Motor neuron (in vitro differentiated cells): ENCODE measurements around the gene PRKCE. TPM values are rescaled to one million over a fixed set of nuclear protein-coding genes. Genes with fewer than 3 reads are reported as not detected.

ENCODE experiments used
- ATAC-seq, 8 experiments: fragments of 200-7000 bp; cut with Tn5 transposase; replicated peaks in 6 of 8; 2 replicates each; pipeline ENCODE4 v1.8.0; 2021; ENCODE audit warnings: mild to moderate bottlenecking in 8 of 8, moderate library complexity in 8 of 8
- H3K27ac ChIP-seq, 2 donors: fragments of 250-450 bp; sonication (Bioruptor Pico); 2 replicates each; pipeline ENCODE4 v1.9.0; 2021; ENCODE audit warnings: antibody characterized with exemption in 2 of 2, mild to moderate bottlenecking in 2 of 2, moderate library complexity in 1 of 2
- H3K4me1 ChIP-seq, 2 donors: fragments of 250-450 bp; sonication (Bioruptor Pico); replicated peaks in 1 of 2; 2 replicates each; pipeline ENCODE4 v1.6.1; 2021; ENCODE audit warnings: antibody characterized with exemption in 2 of 2, mild to moderate bottlenecking in 2 of 2, moderate library complexity in 1 of 2
- H3K4me3 ChIP-seq, 5 donors: fragments of 250-450 bp; sonication (Bioruptor Pico); 2 replicates each; pipeline ENCODE4 v1.9.0; 2021; ENCODE audit warnings: antibody characterized with exemption in 5 of 5, mild to moderate bottlenecking in 5 of 5, moderate library complexity in 4 of 5
- WGBS, 10 experiments: fragments of 450-650 bp; shearing (Covaris generic); methylation state at CpG; one replicate each; pipeline ENCODE4 v1.0.0; 2022; 5-methylcytosine and 5-hydroxymethylcytosine counted together
- in situ Hi-C, 9 experiments: fragments of 400-800 bp; cut with MboI; loops; one replicate each; pipeline ENCODE4 v1.15.0; 2021; ENCODE audit warnings: low sequenced_read_pairs in 9 of 9, low pct_unique_long_range_greater_than_20kb in 2 of 9; ENCODE audit not compliant: unreplicated experiment in 9 of 9
- total RNA-seq, 8 experiments: library from RNA; unstranded; fragments of 300-600 nt; gene quantifications; 2 replicates each; pipeline versions ENCODE4 v1.2.3 to v1.2.4, GENCODE V29; 2022

The PRKCE gene
- total RNA-seq, 8 experiments from 2014 or later, result 7.3 to 23.0 (median 14.7) TPM

DNA sequence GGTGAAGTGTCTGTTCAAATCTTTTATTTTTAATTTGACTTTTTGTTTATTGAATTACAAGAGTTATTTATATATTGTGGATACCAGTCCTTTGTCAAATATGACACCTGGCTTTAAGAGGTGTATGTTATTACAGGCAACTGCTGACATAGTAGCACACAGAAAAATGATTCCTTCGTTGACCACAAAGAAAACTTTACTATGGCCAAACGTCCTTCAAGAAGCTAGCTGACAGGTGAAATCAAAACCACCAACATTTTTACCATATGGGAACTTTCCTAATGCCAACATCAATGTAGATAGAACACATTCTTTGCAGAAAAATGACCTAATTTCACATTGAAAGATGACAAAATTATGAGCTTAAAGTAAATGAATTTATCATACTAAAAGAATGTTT is 34.0 kb upstream of the PRKCE start:
- Histone ChIP-seq H3K4me3 (no peak overlapping the region), H3K4me1 (no peaks in the 10 kb centered on the region), H3K27ac (no peak overlapping the region)
- 33 to 80% (median 55%) methylated on average over 1 to 2 of the region's 2 CpGs; no CpG with 5 or more reads in 1 of the 10 experiments for WGBS, 10 experiments
- in situ Hi-C loops, result no loop called here
- no peak for ATAC-seq

DNA sequence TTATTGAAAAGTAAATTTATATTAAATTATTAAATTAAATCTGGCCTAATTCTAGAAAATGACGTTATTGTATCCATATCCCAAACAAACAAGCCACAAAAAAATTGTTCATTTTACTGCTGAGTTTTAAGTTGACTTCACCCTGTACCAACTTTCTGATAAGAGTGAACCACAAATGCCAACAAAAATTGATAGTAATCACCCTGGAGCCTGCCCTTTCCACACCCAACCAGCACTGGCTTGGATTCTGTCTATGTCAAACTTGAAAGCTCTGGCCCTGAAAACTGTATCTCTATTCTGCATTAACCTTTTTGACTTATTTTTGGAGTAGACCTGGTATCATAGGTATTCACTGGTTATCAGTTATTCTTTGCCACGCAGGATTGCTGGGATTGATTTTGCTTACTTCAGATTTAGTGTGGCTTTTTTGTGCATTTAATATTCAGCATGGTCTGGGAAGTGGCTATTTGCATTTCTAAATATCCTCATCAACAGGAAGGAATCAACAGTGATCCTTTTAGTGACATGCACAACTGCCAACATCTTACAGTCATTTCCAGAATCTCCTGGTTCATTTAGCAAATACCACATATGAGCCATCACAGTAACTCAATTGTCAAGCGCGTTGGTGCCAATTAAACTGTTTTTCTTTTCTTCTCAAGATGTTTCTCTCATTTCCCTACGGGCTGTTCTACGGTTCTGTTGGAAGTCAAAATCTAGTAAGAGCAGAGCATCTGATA is 29.0 kb upstream of the PRKCE start:
- Histone ChIP-seq H3K27ac (no peak overlapping the region), H3K4me3 (no peak overlapping the region), H3K4me1 (no peaks in the 10 kb centered on the region)
- ATAC-seq, result peak in 2 of 8 experiments; percentile 50 to 86
- in situ Hi-C loops, result no loop called here
- WGBS, 10 experiments, result 27 to 96% (median 88%) methylated on average over 3 to 6 of the region's 6 CpGs

DNA sequence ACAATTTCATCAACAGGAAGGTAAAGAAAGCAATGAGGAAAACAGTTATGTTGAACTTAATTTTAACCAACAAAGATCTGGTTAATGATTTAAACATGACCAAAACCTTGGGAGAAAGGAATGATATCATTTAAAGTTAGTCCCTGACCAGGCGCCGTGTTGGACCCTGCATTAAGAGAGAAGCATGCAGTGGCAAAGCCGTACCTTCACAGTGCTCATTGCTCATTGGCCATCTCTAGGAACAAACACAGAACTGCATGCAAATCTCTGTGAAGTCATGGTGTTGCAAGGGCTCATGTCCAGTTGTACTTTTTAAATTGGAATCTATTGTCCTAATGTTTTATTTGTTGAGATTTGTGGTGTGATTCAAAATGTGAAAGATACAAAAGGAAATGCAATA is 28.4 kb upstream of the PRKCE start:
- H3K27ac ChIP-seq, result no peak overlapping the region
- H3K4me1 ChIP-seq, result no peaks in the 10 kb centered on the region
- WGBS, 10 experiments, result 52 to 100% (median 75%) methylated on average over 1 to 3 of the region's 3 CpGs; no CpG with 5 or more reads in 2 of the 10 experiments
- H3K4me3 ChIP-seq, result no peak overlapping the region
- in situ Hi-C loops, result no loop called here
- ATAC-seq, result peak in 1 of 8 experiments; percentile 58

DNA sequence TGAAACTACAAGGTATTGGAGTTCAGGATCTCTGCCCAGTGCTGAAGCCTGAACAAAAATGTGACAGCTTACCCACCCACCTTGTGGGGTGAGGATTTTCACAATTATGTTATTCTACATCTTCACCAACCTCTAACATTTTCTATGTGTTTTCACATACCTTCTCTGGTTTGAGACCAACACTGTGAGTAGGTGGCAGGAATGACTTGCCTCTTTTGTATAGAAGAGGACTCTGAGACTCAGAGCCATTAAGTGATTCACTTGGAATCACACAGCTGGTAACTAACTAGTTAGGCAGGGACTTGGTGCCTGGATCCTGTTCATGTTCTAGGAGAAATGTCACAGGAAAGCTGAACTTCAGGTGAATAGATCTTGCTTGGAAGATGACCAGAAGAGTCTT is 25.7 kb upstream of the PRKCE start:
- ATAC-seq, result no peak
- Histone ChIP-seq H3K4me3 (no peak overlapping the region), H3K4me1 (no peaks in the 10 kb centered on the region), H3K27ac (no peak overlapping the region)
- in situ Hi-C loops, result loop anchor here in 4 of 9 experiments (25.0 kb wide), 3 partner anchors 161 to 1286 kb away; partner anchors contain the start of gene MCFD2 (in 1 of the 4)

DNA sequence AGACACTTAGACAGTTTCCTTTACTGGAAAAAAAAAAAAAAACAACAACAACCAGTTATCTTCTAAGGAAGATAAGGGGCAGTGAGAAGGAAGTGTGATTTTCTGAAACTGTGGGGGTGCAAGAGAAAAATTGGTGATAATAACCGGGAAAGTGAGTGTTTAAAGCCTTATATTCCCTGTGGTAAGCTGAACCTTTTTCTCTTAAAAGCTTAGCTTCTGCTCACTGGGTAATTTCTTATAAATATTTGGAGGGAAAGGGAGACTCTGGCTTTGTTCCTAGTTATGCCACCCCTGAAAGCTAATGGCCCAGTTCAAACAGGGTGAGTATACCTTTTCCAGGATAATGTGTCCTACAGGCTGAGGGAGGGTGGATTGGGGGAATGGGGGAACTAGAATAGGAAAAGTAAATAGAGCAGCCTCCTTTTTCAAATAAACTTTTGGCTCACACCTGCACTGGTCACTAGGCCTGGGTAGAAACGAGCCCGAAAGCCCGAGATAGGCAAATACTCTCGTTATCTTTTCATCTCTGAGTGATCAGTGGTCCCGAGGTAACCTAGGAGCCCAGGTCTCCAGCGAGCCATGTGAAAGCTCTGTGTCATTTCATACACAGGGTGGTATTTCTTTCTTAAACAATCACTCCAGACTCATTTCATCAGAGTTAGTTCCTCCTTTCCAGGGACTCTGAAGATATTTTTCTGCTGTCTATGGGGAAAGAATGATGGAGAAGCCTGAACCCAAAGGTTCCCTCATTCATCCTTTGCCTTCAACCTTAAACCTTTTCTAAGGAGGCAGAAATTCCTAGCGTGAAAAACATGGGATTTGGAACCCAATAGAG is 24.9 kb upstream of the PRKCE start:
- peak in 1 of 8 experiments; percentile 48 for ATAC-seq
- Histone ChIP-seq H3K27ac (no peak overlapping the region), H3K4me1 (no peaks in the 10 kb centered on the region), H3K4me3 (no peak overlapping the region)
- 73 to 85% (median 81%) methylated on average over 1 to 7 of the region's 8 CpGs for WGBS, 10 experiments
- in situ Hi-C loops, result loop anchor here in 4 of 9 experiments (25.0 kb wide), 3 partner anchors 161 to 1286 kb away; partner anchors contain the start of gene MCFD2 (in 1 of the 4)

DNA sequence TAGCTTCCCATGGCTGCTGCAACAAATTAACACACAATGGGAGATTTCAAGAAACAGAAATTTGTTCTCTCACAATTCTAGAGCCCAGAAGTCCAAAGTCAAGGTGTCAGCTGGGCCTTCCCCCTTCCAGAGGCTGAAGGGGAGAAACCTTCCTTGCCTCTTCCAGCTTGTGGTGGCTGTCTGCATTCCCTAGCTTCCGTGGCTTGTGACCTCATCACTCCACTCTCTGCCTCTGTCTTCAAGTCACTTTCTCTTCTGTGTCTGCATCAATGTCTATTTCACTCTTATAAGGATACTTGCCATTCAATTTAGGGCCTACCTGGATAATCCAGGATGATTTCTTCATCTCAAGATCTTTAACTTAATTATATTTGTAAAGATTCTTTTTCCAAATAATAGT is 23.6 kb upstream of the PRKCE start:
- 20 to 79% (median 56%) methylated on average over 1 of the region's 1 CpG; no CpG with 5 or more reads in 4 of the 10 experiments for WGBS, 10 experiments
- no peak for ATAC-seq
- Histone ChIP-seq H3K4me3 (no peak overlapping the region), H3K27ac (no peak overlapping the region), H3K4me1 (no peaks in the 10 kb centered on the region)
- in situ Hi-C loops, result loop anchor here in 4 of 9 experiments (25.0 kb wide), 3 partner anchors 159 to 1284 kb away; partner anchors contain the start of gene MCFD2 (in 1 of the 4)

DNA sequence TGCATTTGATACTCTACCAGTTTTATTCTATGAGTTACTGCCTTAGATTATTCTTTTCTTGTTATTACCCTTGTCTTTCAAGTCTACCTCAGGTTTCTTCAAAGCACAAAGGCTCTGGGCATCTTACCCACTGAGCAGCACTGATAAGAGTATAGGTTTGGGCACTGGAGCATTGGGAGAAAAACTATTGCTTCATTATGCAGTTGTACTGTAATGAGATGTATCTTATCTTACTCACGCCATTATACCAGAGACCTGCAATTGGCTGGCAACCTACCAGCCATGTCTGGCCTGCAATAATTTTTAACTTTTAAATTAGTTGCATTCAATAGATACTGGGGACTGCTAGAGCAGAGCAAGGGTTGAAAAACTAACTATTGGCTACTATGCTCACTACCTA is 21.5 kb upstream of the PRKCE start:
- 60 to 100% (median 81%) methylated on average over 1 of the region's 1 CpG; no CpG with 5 or more reads in 4 of the 10 experiments for WGBS, 10 experiments
- in situ Hi-C loops, result loop anchor here in 4 of 9 experiments (25.0 kb wide), 3 partner anchors 157 to 1282 kb away; partner anchors contain the start of gene MCFD2 (in 1 of the 4)

DNA sequence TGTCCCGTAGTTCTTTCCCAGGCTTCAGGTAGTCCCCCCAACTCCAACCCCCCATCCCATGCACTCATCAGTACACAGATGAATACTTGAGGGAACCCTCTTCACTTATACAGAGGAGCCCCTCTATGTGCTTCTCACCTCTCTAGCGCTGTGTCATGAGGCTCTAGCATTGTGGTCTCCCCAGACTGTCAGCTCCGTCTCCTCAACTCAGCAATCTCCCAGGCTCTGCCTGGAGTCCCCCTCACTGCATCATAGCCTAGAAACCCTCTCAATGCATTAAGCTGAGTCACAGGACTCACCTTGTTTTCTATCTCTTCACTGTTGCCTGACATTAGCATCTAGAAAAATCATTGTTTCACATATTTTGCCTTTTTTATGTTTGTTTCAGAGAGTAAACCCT is 20.2 kb upstream of the PRKCE start:
- H3K27ac ChIP-seq, result no peak overlapping the region
- H3K4me1 ChIP-seq, result no peaks in the 10 kb centered on the region
- ATAC-seq, result no peak
- in situ Hi-C loops, result loop anchor here in 4 of 9 experiments (25.0 kb wide), 3 partner anchors 156 to 1281 kb away; partner anchors contain the start of gene MCFD2 (in 1 of the 4)
- 60 to 100% (median 95%) methylated on average over 1 to 3 of the region's 3 CpGs; no CpG with 5 or more reads in 4 of the 10 experiments for WGBS, 10 experiments
- H3K4me3 ChIP-seq, result no peak overlapping the region

More for the DNA sequence above, 21.5 kb upstream of the PRKCE start:
- Histone ChIP-seq H3K4me3 (no peak overlapping the region), H3K27ac (no peak overlapping the region), H3K4me1 (no peaks in the 10 kb centered on the region)
- ATAC-seq, result no peak

DNA sequence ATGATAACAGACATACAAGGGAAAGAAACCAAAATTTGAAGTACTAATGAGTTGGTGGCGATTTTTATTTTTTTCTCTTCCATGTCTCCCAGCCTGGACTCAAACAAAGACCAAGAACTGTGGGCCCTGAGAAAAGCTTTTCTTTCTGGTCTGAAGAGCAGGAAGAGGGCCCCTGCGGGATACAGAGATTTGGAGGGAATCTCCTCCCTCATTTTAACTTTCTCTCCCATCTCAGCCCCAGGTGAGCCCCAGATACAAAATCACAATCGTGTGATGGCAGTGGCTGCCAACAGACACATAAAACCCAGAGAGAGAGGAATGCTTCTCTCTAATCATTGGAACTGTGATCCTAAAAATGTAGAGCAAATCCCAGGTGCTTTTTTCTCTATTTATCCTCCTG is 19.5 kb upstream of the PRKCE start:
- Histone ChIP-seq H3K27ac (no peak overlapping the region), H3K4me1 (no peaks in the 10 kb centered on the region), H3K4me3 (no peak overlapping the region)
- ATAC-seq, result no peak
- WGBS, 10 experiments, result 39 to 90% (median 70%) methylated on average over 1 to 3 of the region's 3 CpGs; no CpG with 5 or more reads in 1 of the 10 experiments
- in situ Hi-C loops, result loop anchor here in 4 of 9 experiments (25.0 kb wide), 3 partner anchors 155 to 1280 kb away; partner anchors contain the start of gene MCFD2 (in 1 of the 4)

DNA sequence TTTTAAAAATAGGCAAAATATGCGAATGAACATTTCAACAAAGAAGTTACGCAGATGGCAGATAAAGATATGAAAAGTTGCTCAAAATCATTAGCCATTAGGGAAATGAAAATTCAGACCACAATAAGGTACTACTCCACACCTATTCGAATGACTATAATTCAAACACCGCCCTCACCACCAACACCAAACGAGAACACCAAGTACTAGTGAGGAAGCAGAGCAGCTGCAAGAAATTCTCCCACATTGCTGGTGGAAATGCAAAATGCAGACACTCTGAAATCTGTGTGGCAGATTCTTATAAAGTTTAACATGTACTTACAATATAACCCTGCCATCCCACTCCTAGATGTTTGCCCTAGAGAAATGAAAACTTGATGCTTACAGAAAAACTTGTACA is 17.3 kb upstream of the PRKCE start:
- H3K4me3 ChIP-seq, result no peak overlapping the region
- in situ Hi-C loops, result loop anchor here in 4 of 9 experiments (25.0 kb wide), 3 partner anchors 153 to 1278 kb away; partner anchors contain the start of gene MCFD2 (in 1 of the 4)
- ATAC-seq, result no peak
- H3K27ac ChIP-seq, result no peak overlapping the region
- H3K4me1 ChIP-seq, result no peaks in the 10 kb centered on the region
- 52 to 95% (median 78%) methylated on average over 1 to 5 of the region's 5 CpGs for WGBS, 10 experiments

DNA sequence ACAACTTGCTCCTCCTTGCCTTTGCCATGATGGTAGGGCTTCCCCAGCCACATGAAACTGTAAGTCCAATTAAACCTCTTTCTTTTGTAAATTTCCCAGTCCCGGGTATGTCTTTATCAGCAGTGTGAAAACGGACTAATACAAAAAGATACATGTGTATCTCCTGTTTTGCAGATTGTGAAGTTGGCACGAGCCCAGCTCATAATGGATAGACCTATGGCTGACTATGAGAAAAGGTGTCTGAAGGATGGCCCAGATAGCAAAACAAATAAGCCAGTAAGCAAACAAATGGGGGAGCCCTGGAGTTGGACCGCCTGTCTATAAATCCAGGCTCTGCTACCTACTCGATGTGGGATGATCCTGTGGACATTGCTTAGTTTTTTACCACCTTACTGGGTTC is 15.5 kb upstream of the PRKCE start:
- no peak overlapping the region for H3K27ac ChIP-seq
- in situ Hi-C loops, result loop anchor here in 4 of 9 experiments (25.0 kb wide), 3 partner anchors 151 to 1276 kb away; partner anchors contain the start of gene MCFD2 (in 1 of the 4)
- 65 to 100% (median 80%) methylated on average over 1 to 5 of the region's 5 CpGs; no CpG with 5 or more reads in 1 of the 10 experiments for WGBS, 10 experiments
- ATAC-seq, result no peak
- no peak overlapping the region for H3K4me3 ChIP-seq
- H3K4me1 ChIP-seq, result peaks cover 0 to 3% of the 10 kb centered on the region in 2 donors

DNA sequence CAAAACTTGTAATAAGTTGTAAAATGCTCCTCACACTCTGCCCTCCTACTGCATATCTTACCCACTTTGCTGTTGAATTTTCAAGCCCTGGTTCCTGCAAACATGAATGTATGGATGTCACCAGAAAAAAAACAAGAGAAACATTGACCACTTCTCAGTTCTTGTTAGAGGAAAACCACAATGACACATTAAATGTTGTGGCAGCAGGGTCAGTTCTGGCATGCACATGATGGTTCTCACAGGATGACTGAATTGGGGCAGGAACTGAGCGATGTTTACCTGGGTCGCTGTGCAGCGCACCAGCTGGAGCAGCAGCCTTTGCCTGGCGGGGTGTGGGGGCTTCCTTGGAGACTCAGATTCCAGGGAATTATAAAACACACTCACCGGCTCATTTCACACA is 14.0 kb upstream of the PRKCE start:
- no peak overlapping the region for H3K27ac ChIP-seq
- in situ Hi-C loops, result loop anchor here in 4 of 9 experiments (25.0 kb wide), 3 partner anchors 150 to 1275 kb away; partner anchors contain the start of gene MCFD2 (in 1 of the 4)
- ATAC-seq, result no peak
- WGBS, 10 experiments, result 58 to 100% (median 81%) methylated on average over 1 to 4 of the region's 5 CpGs; no CpG with 5 or more reads in 4 of the 10 experiments
- peaks cover 0 to 3% of the 10 kb centered on the region in 2 donors for H3K4me1 ChIP-seq
- H3K4me3 ChIP-seq, result no peak overlapping the region
